Esophagus muscularis mucosa (tissue), 4 donors: ENCODE data around the gene PRSS33.

Experiments
- EP300 ChIP-seq: sonication (generic); formaldehyde crosslinking; IDR thresholded peaks from one replicate; pipeline ENCODE4 v1.6.1; 2017; ENCODE audit warnings: antibody characterized with exemption
- POLR2A ChIP-seq: fragments of 450-650 bp; IDR thresholded peaks from one replicate; pipeline ENCODE4 v1.6.1; 2017; ENCODE audit warnings: antibody characterized with exemption, moderate library complexity, mild to moderate bottlenecking, low read depth
- TF ChIP-seq, protein P1 (sequence below), 3 experiments: fragments of 200-600 bp in 2 of 3; fragments of 450-650 bp in 1 of 3; sonication (generic) in 2 of 3; IDR thresholded peaks; one replicate each; pipeline ENCODE4 v1.5.1; 2017 to 2019; ENCODE audit warnings: antibody characterized with exemption in 3 of 3, mild to moderate bottlenecking in 2 of 3, moderate library complexity in 1 of 3

- TF ChIP-seq POLR2A (no peak), EP300 (no peak)
- TF ChIP-seq, protein P1, sequence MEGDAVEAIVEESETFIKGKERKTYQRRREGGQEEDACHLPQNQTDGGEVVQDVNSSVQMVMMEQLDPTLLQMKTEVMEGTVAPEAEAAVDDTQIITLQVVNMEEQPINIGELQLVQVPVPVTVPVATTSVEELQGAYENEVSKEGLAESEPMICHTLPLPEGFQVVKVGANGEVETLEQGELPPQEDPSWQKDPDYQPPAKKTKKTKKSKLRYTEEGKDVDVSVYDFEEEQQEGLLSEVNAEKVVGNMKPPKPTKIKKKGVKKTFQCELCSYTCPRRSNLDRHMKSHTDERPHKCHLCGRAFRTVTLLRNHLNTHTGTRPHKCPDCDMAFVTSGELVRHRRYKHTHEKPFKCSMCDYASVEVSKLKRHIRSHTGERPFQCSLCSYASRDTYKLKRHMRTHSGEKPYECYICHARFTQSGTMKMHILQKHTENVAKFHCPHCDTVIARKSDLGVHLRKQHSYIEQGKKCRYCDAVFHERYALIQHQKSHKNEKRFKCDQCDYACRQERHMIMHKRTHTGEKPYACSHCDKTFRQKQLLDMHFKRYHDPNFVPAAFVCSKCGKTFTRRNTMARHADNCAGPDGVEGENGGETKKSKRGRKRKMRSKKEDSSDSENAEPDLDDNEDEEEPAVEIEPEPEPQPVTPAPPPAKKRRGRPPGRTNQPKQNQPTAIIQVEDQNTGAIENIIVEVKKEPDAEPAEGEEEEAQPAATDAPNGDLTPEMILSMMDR (IDR thresholded peaks at IDR 0.05): no peak
These were observed 2.8 kb downstream of the PRSS33 start for GRCh38 chr16:2784358-2785100.
